DND-41 (cell line): Measurements from ENCODE around the gene TMX3.
A peak's percentile ranks its signal among the peaks of the same experiment; 100 is the strongest.

ENCODE experiments used
- ATAC-seq: fragments of 200-7000 bp; cut with Tn5 transposase; 3 replicates; pipeline ENCODE4 v1.9.1; 2021; ENCODE audit warnings: low read depth; ENCODE audit not compliant: insufficient read depth
- DNase-seq: peaks from one replicate; pipeline ENCODE4 v3.0.0-alpha.2; 2020
- H2AFZ ChIP-seq: 2 replicates; pipeline ENCODE4 v1.6.0; 2012; ENCODE audit warnings: low read depth, low read length
- H3K27ac ChIP-seq: 2 replicates; pipeline ENCODE4 v1.5.1; 2012; ENCODE audit warnings: low read length, inconsistent platforms
- H3K27me3 ChIP-seq: fragments of 200-600 bp; sonication (generic); 2 replicates; pipeline ENCODE4 v1.6.0; 2012; ENCODE audit warnings: low read length, mild to moderate bottlenecking, inconsistent platforms; ENCODE audit not compliant: insufficient read depth, poor library complexity
- H3K36me3 ChIP-seq: 2 replicates; pipeline ENCODE4 v1.5.1; 2012; ENCODE audit warnings: low read length, inconsistent platforms; ENCODE audit not compliant: insufficient read depth
- H3K4me1 ChIP-seq: 2 replicates; pipeline ENCODE4 v1.5.1; 2012; ENCODE audit warnings: mild to moderate bottlenecking, low read length; ENCODE audit not compliant: insufficient read depth
- H3K4me2 ChIP-seq: 2 replicates; pipeline ENCODE4 v1.6.0; 2012; ENCODE audit warnings: mild to moderate bottlenecking, moderate library complexity, low read length, inconsistent platforms; ENCODE audit not compliant: insufficient read depth
- H3K4me3 ChIP-seq, 2 experiments: fragments of 200-600 bp in 1 of 2; shearing (Covaris generic) in 1 of 2; 2 replicates each; pipeline ENCODE4 v1.5.1; 2012 to 2016; ENCODE audit warnings: inconsistent platforms in 2 of 2, low read length in 2 of 2, mild to moderate bottlenecking in 2 of 2, low read depth in 1 of 2, moderate library complexity in 1 of 2
- H3K79me2 ChIP-seq: 2 replicates; pipeline ENCODE4 v1.6.0; 2012; ENCODE audit warnings: low read length, inconsistent platforms; ENCODE audit not compliant: insufficient read depth
- H3K9ac ChIP-seq: 2 replicates; pipeline ENCODE4 v1.6.0; 2012; ENCODE audit warnings: low read depth, mild to moderate bottlenecking, inconsistent platforms, low read length, moderate library complexity
- H3K9me3 ChIP-seq: 2 replicates; pipeline ENCODE4 v1.5.1; 2012; ENCODE audit warnings: low read length, moderate library complexity, mild to moderate bottlenecking, inconsistent platforms; ENCODE audit not compliant: insufficient read depth, severe bottlenecking
- H4K20me1 ChIP-seq: 2 replicates; pipeline ENCODE4 v1.6.0; 2012; ENCODE audit warnings: low read length; ENCODE audit not compliant: insufficient read depth
- EZH2 ChIP-seq: IDR thresholded peaks from 3 replicates; pipeline ENCODE4 v1.6.1; 2012; ENCODE audit warnings: borderline replicate concordance, low read depth, mild to moderate bottlenecking, moderate library complexity, low read length, inconsistent platforms; ENCODE audit not compliant: severe bottlenecking
- TF ChIP-seq, protein P1 (sequence below): IDR thresholded peaks from 2 replicates; pipeline ENCODE4 v1.5.1; 2012; ENCODE audit warnings: borderline replicate concordance, low read length, moderate library complexity, mild to moderate bottlenecking; ENCODE audit not compliant: poor library complexity, severe bottlenecking; ENCODE audit errors: extremely low read depth

TMX3 gene

GRCh38 chr18:68722821-68723220 is 7.9 kb upstream of the TMX3 start:
- Histone ChIP-seq H3K27ac (peak overlapping the region; percentile 73; the same call in 1 of the 2 replicates), H3K4me3 (no peak overlapping the region), H3K9ac (peak overlapping the region; percentile 52; the same call in 1 of the 2 replicates), H3K4me1 (peaks cover 24% of the 10 kb centered on the region), H3K36me3 (peaks cover 6% of the 10 kb centered on the region), H3K4me2 (peak overlapping the region; percentile 72; the same call in 1 of the 2 replicates), H3K79me2 (no peaks in the 10 kb centered on the region), H3K9me3 (no peaks in the 10 kb centered on the region), H3K27me3 (no peaks in the 10 kb centered on the region), H4K20me1 (no peaks in the 10 kb centered on the region), H2AFZ (0 out of 2 replicates have a peak overlapping the region, but pooled peaks have one; percentile 64)
- TF ChIP-seq, protein P1, sequence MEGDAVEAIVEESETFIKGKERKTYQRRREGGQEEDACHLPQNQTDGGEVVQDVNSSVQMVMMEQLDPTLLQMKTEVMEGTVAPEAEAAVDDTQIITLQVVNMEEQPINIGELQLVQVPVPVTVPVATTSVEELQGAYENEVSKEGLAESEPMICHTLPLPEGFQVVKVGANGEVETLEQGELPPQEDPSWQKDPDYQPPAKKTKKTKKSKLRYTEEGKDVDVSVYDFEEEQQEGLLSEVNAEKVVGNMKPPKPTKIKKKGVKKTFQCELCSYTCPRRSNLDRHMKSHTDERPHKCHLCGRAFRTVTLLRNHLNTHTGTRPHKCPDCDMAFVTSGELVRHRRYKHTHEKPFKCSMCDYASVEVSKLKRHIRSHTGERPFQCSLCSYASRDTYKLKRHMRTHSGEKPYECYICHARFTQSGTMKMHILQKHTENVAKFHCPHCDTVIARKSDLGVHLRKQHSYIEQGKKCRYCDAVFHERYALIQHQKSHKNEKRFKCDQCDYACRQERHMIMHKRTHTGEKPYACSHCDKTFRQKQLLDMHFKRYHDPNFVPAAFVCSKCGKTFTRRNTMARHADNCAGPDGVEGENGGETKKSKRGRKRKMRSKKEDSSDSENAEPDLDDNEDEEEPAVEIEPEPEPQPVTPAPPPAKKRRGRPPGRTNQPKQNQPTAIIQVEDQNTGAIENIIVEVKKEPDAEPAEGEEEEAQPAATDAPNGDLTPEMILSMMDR: no peak
- TF ChIP-seq EZH2: no peak
- ATAC-seq: no peak
- no peak for DNase-seq

DNA sequence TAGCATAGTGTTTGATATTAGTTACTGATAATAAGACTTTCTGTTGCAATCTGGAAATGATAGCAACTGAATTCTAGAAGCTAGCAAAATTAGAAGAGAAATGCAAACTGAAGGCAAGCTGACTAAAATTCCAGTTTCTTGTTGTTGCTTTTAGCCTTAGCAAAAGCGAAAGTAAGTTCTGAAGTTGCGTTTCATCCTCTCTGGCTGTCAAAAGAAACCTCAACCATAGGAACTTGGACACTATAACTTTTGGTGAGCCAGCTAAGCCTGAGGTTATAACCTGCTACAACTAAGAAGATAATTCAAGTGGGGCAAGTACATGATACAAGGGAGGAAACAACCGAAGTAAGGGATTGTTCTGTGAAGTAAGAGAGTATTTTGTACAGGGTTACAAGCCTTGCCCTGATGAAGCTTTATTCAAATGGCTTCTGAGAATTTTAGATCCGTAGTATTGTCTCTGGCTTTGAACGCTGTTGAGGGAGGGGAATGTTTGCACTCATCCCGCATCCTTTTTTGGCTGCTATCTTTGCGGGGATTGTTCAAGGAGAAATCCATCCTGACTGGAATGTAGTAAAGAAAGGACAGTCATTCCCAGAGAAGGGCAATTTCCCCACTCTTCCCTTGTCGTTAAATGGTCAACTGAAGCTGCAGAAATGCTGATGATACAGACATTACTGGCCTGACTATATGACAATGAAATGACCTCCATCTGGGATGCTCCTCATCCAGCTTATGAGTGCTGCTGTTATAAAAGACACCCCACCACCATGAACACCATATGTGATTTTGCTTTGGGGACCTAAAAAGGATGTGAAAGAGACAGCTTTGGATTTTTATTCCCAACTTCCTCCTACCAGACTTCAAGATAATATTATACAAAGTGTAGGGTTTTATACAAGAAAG is 7.0 kb upstream of the TMX3 start:
- no peaks in the 10 kb centered on the region for H3K79me2 ChIP-seq
- peak overlapping the region; percentile 64 for H2AFZ ChIP-seq
- H3K9me3 ChIP-seq: no peaks in the 10 kb centered on the region
- no peak for TF ChIP-seq EZH2
- TF ChIP-seq, protein P1: no peak
- H3K9ac ChIP-seq: peak overlapping the region; percentile 52
- H3K27ac ChIP-seq: peak overlapping the region; percentile 73
- H3K36me3 ChIP-seq: peaks cover 6% of the 10 kb centered on the region
- H3K4me2 ChIP-seq: peak overlapping the region; percentile 72
- DNase-seq (peak; percentile 42), ATAC-seq (peak; percentile 88)
- peak overlapping the region; percentile 15 to 55; a peak in 3 of 4 replicates for H3K4me3 ChIP-seq
- no peaks in the 10 kb centered on the region for H3K27me3 ChIP-seq
- H4K20me1 ChIP-seq: no peaks in the 10 kb centered on the region
- H3K4me1 ChIP-seq: peaks cover 25% of the 10 kb centered on the region

- peak overlapping the region; percentile 92 for H3K27ac ChIP-seq
- ATAC-seq (peak; percentile 15), DNase-seq (peak; percentile 25)
Measured at GRCh38 chr18:68714366-68714711, 569 bp downstream of the TMX3 start.

More at GRCh38 chr18:68714366-68714711, 569 bp downstream of the TMX3 start:
- TF ChIP-seq, protein P1: no peak
- TF ChIP-seq EZH2: no peak
- Histone ChIP-seq H3K4me3 (peak overlapping the region; percentile 78 to 90), H2AFZ (peak overlapping the region; percentile 97), H3K4me1 (peaks cover 42% of the 10 kb centered on the region), H3K36me3 (peaks cover 43% of the 10 kb centered on the region), H3K79me2 (peaks cover 68% of the 10 kb centered on the region), H3K9ac (peak overlapping the region; percentile 93), H3K9me3 (no peaks in the 10 kb centered on the region), H3K4me2 (peak overlapping the region; percentile 85), H4K20me1 (peaks cover 20% of the 10 kb centered on the region; the same call in 1 of the 2 replicates), H3K27me3 (no peaks in the 10 kb centered on the region)
